Caco-2 (cell line): Measurements from ENCODE around the gene KCTD17. TPM values are rescaled to one million over a fixed set of nuclear protein-coding genes. Genes with fewer than 3 reads are reported as not detected.

Experiments used
- BruUV-seq: library from RNA; stranded (reverse); fragments of 400-500 nt; replicated peaks from 2 replicates; lab custom pipeline; 2021; lab: Mats Ljungman, UMichigan
- CTCF ChIA-PET: fragments of 300-600 bp; sonication (Branson Sonifier 250); formaldehyde crosslinking; loops from one replicate; lab custom pipeline; 2022; ENCODE audit warnings: antibody characterized with exemption; lab: Charles Lee
- POLR2A ChIA-PET: fragments of 300-600 bp; sonication (Branson Sonifier 250); formaldehyde crosslinking; loops from one replicate; lab custom pipeline; 2022; ENCODE audit warnings: antibody characterized with exemption; lab: Charles Lee
- DNase-seq, 2 experiments: peaks; one replicate each; pipeline versions ENCODE4 v3.0.0 to v3.0.0-alpha.2; 2020 to 2022
- H3K27me3 ChIP-seq: replicated peaks from 2 replicates; pipeline ENCODE4 v1.6.0; 2011; ENCODE audit warnings: low read length; ENCODE audit not compliant: control insufficient read depth, insufficient read depth
- H3K36me3 ChIP-seq: 2 replicates; pipeline ENCODE4 v1.5.1; 2011; ENCODE audit warnings: low read length; ENCODE audit not compliant: control insufficient read depth, insufficient read depth
- H3K4me1 ChIP-seq: fragments of 250-450 bp; sonication (Bioruptor Pico); 2 replicates; pipeline ENCODE4 v1.5.1; 2020; ENCODE audit warnings: mild to moderate bottlenecking
- H3K4me3 ChIP-seq: 2 replicates; pipeline ENCODE4 v1.5.1; 2011; ENCODE audit warnings: low read depth, mild to moderate bottlenecking, control low read depth, low read length
- H3K9me3 ChIP-seq: fragments of 250-450 bp; sonication (Bioruptor Pico); 2 replicates; pipeline ENCODE4 v1.5.1; 2020; ENCODE audit warnings: mild to moderate bottlenecking, moderate library complexity
- H3K27ac Mint-ChIP-seq: one replicate; pipeline ENCODE4 v1.8.0; 2022; ENCODE audit warnings: mixed read lengths; ENCODE audit not compliant: unreplicated experiment
- H3K27me3 Mint-ChIP-seq: one replicate; pipeline ENCODE4 v1.8.0; 2022; ENCODE audit warnings: mixed read lengths; ENCODE audit not compliant: insufficient read depth, unreplicated experiment
- H3K36me3 Mint-ChIP-seq: one replicate; pipeline ENCODE4 v1.8.0; 2022; ENCODE audit warnings: mild to moderate bottlenecking, mixed read lengths; ENCODE audit not compliant: insufficient read depth, unreplicated experiment
- H3K4me1 Mint-ChIP-seq: one replicate; pipeline ENCODE4 v1.8.0; 2022; ENCODE audit warnings: low read depth, mixed read lengths; ENCODE audit not compliant: unreplicated experiment
- H3K4me3 Mint-ChIP-seq: one replicate; pipeline ENCODE4 v1.8.0; 2022; ENCODE audit warnings: mild to moderate bottlenecking, moderate library complexity, mixed read lengths; ENCODE audit not compliant: unreplicated experiment
- H3K9me3 Mint-ChIP-seq: one replicate; pipeline ENCODE4 v1.8.0; 2022; ENCODE audit warnings: mixed read lengths; ENCODE audit not compliant: unreplicated experiment
- intact Hi-C: fragments of 100-400 bp; cut with micrococcal nuclease; formaldehyde crosslinking; loops from one replicate; pipeline ENCODE4 v1.10.0; 2022; ENCODE audit not compliant: unreplicated experiment
- total RNA-seq: library from RNA; stranded (reverse); gene quantifications from 2 replicates; pipeline ENCODE4 v1.2.3, GENCODE V29; 2022
- TF ChIP-seq, protein P1 (sequence below), 2 experiments: fragments of 200-600 bp in 1 of 2; IDR thresholded peaks; 1 replicate in 1 of 2; 2 replicates in 1 of 2; pipeline versions ENCODE4 v1.5.1 to v1.8.0; 2011 to 2022; ENCODE audit warnings: antibody characterized with exemption in 1 of 2, control low read depth in 1 of 2, inconsistent platforms in 1 of 2, low read depth in 1 of 2, low read length in 1 of 2, mild to moderate bottlenecking in 1 of 2, moderate library complexity in 1 of 2; ENCODE audit not compliant: insufficient read depth in 1 of 2, severe bottlenecking in 1 of 2, unreplicated experiment in 1 of 2

Gene KCTD17
- total RNA-seq, 1 experiment from 2014 or later: 19.8 TPM

DNA sequence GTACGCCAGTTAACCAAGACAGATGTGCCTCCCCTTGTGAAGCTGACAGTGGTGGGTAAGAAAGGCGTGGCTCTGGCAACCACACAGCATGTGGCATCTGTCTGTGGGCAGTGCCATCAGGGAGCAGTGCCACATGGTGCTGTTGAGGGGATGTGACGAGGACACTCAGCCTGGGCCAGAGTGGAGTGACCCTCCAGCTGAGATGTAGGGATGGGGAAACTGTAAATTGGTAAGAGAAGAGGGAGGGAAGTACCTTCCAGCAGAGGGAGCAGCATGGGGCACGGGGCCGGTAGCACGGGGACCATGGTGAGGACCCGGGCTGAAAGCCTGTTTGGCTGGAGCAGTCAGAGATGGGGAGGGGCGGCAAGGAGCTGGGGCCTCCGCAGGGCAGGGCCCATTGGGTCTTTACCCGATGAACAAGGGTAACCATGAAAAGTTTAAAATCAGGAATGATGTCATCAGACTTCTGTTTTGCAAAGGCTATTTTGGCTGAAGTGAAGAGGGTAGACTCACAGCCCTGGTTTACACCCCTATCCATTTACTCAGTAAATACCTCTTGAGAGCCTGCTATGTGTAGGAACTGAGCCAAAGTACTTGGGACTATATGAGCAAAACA is 47.5 kb downstream of the KCTD17 start:
- peaks cover 4% of the 10 kb centered on the region for H3K27me3 Mint-ChIP-seq
- no TSS peak for BruUV-seq

DNA sequence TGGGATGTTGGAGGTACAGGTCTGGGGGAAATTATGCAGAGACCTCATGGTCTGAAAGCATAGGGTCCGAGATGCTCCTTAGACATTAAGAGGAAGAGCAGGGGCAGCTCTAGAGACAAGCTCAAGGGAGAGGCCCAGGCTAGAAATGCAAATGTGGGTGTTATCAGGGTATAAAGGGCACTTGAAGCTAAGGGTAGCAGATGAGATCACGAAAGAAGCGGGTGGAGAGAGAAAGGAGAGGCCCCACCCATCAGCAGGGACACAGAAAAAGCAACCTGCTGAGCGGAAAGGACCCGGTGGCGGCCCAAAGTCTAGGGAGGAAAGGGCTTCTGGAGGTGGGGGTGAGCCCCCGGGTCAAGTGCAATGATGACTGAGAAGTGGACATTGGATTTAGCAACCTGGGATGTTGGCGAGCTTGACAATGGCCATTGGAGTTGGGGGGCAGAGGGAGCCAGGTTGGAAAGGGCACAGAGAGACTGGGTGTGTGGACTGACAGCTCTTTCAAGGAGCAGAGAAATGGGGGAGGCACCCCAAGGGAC is 49.1 kb downstream of the KCTD17 start:
- POLR2A ChIA-PET: no interaction called here
- Mint-ChIP-seq H3K4me1 (peaks cover 16% of the 10 kb centered on the region), H3K27me3 (no peaks in the 10 kb centered on the region)

More for the DNA sequence above, 47.5 kb downstream of the KCTD17 start:
- H3K4me1 ChIP-seq: peaks cover 11% of the 10 kb centered on the region
- peak overlapping the region; percentile 20 for H3K27ac Mint-ChIP-seq
- intact Hi-C loops: no loop called here
- H3K4me3 Mint-ChIP-seq: no peak overlapping the region
- no peaks in the 10 kb centered on the region for H3K36me3 Mint-ChIP-seq
- POLR2A ChIA-PET: no interaction called here
- CTCF ChIA-PET: no interaction called here
- no peaks in the 10 kb centered on the region for H3K9me3 Mint-ChIP-seq
- TF ChIP-seq, protein P1, sequence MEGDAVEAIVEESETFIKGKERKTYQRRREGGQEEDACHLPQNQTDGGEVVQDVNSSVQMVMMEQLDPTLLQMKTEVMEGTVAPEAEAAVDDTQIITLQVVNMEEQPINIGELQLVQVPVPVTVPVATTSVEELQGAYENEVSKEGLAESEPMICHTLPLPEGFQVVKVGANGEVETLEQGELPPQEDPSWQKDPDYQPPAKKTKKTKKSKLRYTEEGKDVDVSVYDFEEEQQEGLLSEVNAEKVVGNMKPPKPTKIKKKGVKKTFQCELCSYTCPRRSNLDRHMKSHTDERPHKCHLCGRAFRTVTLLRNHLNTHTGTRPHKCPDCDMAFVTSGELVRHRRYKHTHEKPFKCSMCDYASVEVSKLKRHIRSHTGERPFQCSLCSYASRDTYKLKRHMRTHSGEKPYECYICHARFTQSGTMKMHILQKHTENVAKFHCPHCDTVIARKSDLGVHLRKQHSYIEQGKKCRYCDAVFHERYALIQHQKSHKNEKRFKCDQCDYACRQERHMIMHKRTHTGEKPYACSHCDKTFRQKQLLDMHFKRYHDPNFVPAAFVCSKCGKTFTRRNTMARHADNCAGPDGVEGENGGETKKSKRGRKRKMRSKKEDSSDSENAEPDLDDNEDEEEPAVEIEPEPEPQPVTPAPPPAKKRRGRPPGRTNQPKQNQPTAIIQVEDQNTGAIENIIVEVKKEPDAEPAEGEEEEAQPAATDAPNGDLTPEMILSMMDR (IDR thresholded peaks at IDR 0.05; ENCODE audit: insufficient read depth in 1 of 2, low read depth in 1 of 2, low read length in 1 of 2, severe bottlenecking in 1 of 2, unreplicated experiment in 1 of 2): peak in 1 of 2 experiments; percentile 7
- no peaks in the 10 kb centered on the region for H3K27me3 ChIP-seq
- H3K4me1 Mint-ChIP-seq: peaks cover 24% of the 10 kb centered on the region
- DNase-seq: no peak
- no peaks in the 10 kb centered on the region for H3K36me3 ChIP-seq
- no peak overlapping the region for H3K4me3 ChIP-seq
- H3K9me3 ChIP-seq: no peaks in the 10 kb centered on the region

DNA sequence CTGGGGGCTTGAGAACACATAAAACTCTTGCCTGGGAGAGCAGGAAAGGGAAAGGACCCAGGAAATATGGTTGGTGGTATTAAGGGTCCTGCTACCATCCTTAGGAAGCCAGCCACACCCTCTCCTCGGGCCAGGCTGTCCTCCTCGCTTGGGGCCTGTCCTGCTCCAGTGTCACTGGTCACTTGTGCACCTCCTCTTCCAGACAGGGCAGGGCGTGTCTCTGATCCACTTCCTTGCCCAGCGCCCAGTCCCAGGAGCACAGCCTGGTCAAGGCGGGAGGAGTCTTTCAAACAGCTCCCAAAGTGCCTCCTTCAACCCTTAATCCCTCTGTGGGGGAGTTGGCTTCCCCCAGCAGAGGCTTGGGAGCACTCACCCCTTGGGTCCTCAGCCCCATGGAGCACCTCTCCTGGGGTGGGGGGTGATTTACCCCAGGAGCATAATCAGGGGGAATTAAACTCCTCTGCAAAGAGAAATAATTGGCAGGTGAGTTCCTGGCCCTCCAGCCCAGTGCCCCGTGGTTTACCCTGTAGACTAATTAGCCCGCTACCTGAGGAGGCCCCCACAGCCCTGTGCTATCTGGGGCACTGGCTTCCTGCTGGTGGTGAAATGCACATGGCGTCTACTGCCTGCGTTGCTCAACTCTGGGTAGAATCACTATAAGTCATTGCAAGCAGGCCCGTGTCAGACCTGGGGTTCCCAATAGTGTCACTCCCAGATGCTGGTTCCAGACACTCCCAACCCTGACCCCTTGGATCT is 49.9 kb downstream of the KCTD17 start:
- DNase-seq: no peak
- no TSS peak for BruUV-seq
- peaks cover 16% of the 10 kb centered on the region for H3K4me1 Mint-ChIP-seq
- POLR2A ChIA-PET: no interaction called here
- H3K4me3 Mint-ChIP-seq: no peak overlapping the region
- Histone ChIP-seq H3K4me1 (peaks cover 11% of the 10 kb centered on the region), H3K4me3 (no peak overlapping the region), H3K27me3 (no peaks in the 10 kb centered on the region), H3K9me3 (no peaks in the 10 kb centered on the region), H3K36me3 (no peaks in the 10 kb centered on the region)
- H3K27ac Mint-ChIP-seq: no peak overlapping the region
- H3K27me3 Mint-ChIP-seq: no peaks in the 10 kb centered on the region
- CTCF ChIA-PET: no interaction called here
- no peaks in the 10 kb centered on the region for H3K9me3 Mint-ChIP-seq
- intact Hi-C loops: no loop called here
- no peaks in the 10 kb centered on the region for H3K36me3 Mint-ChIP-seq
- TF ChIP-seq, protein P1 (IDR thresholded peaks at IDR 0.05; ENCODE audit: insufficient read depth in 1 of 2, low read depth in 1 of 2, low read length in 1 of 2, severe bottlenecking in 1 of 2, unreplicated experiment in 1 of 2): no peak

More for the DNA sequence above, 49.1 kb downstream of the KCTD17 start:
- Mint-ChIP-seq H3K36me3 (no peaks in the 10 kb centered on the region), H3K9me3 (no peaks in the 10 kb centered on the region), H3K4me3 (no peak overlapping the region), H3K27ac (no peak overlapping the region)
- Histone ChIP-seq H3K36me3 (no peaks in the 10 kb centered on the region), H3K9me3 (no peaks in the 10 kb centered on the region), H3K4me1 (peaks cover 11% of the 10 kb centered on the region), H3K27me3 (no peaks in the 10 kb centered on the region), H3K4me3 (no peak overlapping the region)
- no TSS peak for BruUV-seq
- DNase-seq: no peak
- CTCF ChIA-PET: interaction anchor here (0.7 kb wide), 3 partner anchors 21 to 99 kb away, joined by 3 to 7 read pairs (median 3); no protein-coding TSS in a partner anchor
- intact Hi-C loops: no loop called here
- TF ChIP-seq, protein P1 (IDR thresholded peaks at IDR 0.05; ENCODE audit: insufficient read depth in 1 of 2, low read depth in 1 of 2, low read length in 1 of 2, severe bottlenecking in 1 of 2, unreplicated experiment in 1 of 2): no peak
